Measurements from ENCODE around the gene NRG4.

DNA sequence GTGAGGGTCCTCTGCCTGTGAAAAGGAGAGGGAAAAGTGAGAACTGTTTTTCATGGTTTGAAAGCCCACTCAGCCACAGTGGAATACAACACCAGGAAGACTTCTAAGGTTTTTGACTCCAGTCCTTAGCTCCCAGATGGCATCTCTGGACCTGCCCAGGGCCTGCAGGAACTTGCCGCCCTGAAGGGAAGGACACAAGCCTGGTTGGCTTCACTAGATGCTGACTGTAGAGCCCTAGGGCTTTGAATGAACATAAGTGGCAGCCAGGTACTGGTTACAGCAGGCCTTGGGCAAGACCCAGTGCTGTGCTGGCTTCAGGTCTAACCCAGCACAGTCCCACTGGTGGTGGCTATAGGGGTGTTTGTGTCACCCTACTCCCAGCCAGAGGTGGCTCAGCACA is 26.3 kb upstream of the NRG4 start:
- TF ChIP-seq POLR2A (IDR thresholded peaks at IDR 0.05) (no peak), POLR2AphosphoS5 (IDR thresholded peaks at IDR 0.05) (no peak), EP300 (IDR thresholded peaks at IDR 0.05; ENCODE audit: low read depth) (no peak)
- TF ChIP-seq, protein P1, sequence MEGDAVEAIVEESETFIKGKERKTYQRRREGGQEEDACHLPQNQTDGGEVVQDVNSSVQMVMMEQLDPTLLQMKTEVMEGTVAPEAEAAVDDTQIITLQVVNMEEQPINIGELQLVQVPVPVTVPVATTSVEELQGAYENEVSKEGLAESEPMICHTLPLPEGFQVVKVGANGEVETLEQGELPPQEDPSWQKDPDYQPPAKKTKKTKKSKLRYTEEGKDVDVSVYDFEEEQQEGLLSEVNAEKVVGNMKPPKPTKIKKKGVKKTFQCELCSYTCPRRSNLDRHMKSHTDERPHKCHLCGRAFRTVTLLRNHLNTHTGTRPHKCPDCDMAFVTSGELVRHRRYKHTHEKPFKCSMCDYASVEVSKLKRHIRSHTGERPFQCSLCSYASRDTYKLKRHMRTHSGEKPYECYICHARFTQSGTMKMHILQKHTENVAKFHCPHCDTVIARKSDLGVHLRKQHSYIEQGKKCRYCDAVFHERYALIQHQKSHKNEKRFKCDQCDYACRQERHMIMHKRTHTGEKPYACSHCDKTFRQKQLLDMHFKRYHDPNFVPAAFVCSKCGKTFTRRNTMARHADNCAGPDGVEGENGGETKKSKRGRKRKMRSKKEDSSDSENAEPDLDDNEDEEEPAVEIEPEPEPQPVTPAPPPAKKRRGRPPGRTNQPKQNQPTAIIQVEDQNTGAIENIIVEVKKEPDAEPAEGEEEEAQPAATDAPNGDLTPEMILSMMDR (IDR thresholded peaks at IDR 0.05) = no peak

All from transverse colon (tissue), 4 donors.